OCI-LY3 (cell line): ENCODE data around the gene RNASEH1.

ENCODE experiments used
- H2AFZ ChIP-seq: fragments of 200-600, 300-600 bp; shearing (Covaris generic); 2 replicates; pipeline ENCODE4 v1.6.0; 2014; ENCODE audit warnings: antibody characterized with exemption, low read depth, low read length
- H3K27ac ChIP-seq: fragments of 200-600, 300-600 bp; sonication (generic); 2 replicates; pipeline ENCODE4 v1.5.1; 2014; ENCODE audit warnings: mild to moderate bottlenecking, low read length, moderate library complexity, mixed read lengths
- H3K27me3 ChIP-seq: fragments of 200-600, 300-600 bp; sonication (generic); 2 replicates; pipeline ENCODE4 v1.6.1; 2014; ENCODE audit warnings: low read depth, low read length, mixed read lengths
- H3K36me3 ChIP-seq: fragments of 200-600, 300-600 bp; sonication (generic); replicated peaks from 2 replicates; pipeline ENCODE3; 2014; ENCODE audit warnings: low read depth, low read length, mixed read lengths
- H3K4me1 ChIP-seq: fragments of 300-600, 200-600 bp; sonication (generic); 2 replicates; pipeline ENCODE4 v1.6.1; 2014; ENCODE audit warnings: low read length, mixed read lengths
- H3K4me2 ChIP-seq: fragments of 200-600, 300-600 bp; sonication (generic); 2 replicates; pipeline ENCODE4 v1.6.1; 2014; ENCODE audit warnings: low read length, mixed read lengths
- H3K4me3 ChIP-seq: fragments of 300-600, 200-600 bp; sonication (generic); 2 replicates; pipeline ENCODE4 v1.5.1; 2014; ENCODE audit warnings: antibody characterized with exemption, mild to moderate bottlenecking, low read length, moderate library complexity
- H3K79me2 ChIP-seq: fragments of 300-600, 200-600 bp; shearing (Covaris generic); 2 replicates; pipeline ENCODE4 v1.6.1; 2014; ENCODE audit warnings: mild to moderate bottlenecking, low read length, mixed read lengths
- H3K9ac ChIP-seq: fragments of 300-600, 200-600 bp; shearing (Covaris generic); 2 replicates; pipeline ENCODE4 v1.6.0; 2014; ENCODE audit warnings: mild to moderate bottlenecking, low read length, moderate library complexity
- H3K9me3 ChIP-seq: fragments of 200-600, 300-600 bp; shearing (Covaris generic); 2 replicates; pipeline ENCODE4 v1.6.1; 2014; ENCODE audit warnings: low read length, mixed read lengths; ENCODE audit not compliant: insufficient read depth
- H4K20me1 ChIP-seq: fragments of 200-600, 300-600 bp; sonication (generic); 2 replicates; pipeline ENCODE4 v1.6.1; 2016; ENCODE audit warnings: low read length, mixed read lengths; ENCODE audit not compliant: insufficient read depth
- CTCF ChIP-seq: fragments of 200-600, 300-600 bp; sonication (generic); IDR thresholded peaks from 2 replicates; pipeline ENCODE4 v1.5.1; 2014; ENCODE audit warnings: antibody characterized with exemption, low read length, low read depth
- EZH2phosphoT487 ChIP-seq: fragments of 200-600 bp; shearing (Covaris generic); IDR thresholded peaks from 2 replicates; pipeline ENCODE4 v1.6.1; 2018; ENCODE audit warnings: antibody characterized with exemption, mixed run types, low read depth

RNASEH1 gene

GRCh38 chr2:3529316-3530025 lies 28.7 kb downstream of the RNASEH1 start:
- no peaks in the 10 kb centered on the region for H3K4me1 ChIP-seq
- no peak overlapping the region for H3K27ac ChIP-seq
- no peak overlapping the region for H3K4me2 ChIP-seq
- no peaks in the 10 kb centered on the region for H4K20me1 ChIP-seq
- H3K79me2 ChIP-seq, result no peaks in the 10 kb centered on the region
- H3K9ac ChIP-seq, result no peak overlapping the region
- no peak overlapping the region for H3K4me3 ChIP-seq
- H3K9me3 ChIP-seq, result no peaks in the 10 kb centered on the region
- H3K27me3 ChIP-seq, result no peaks in the 10 kb centered on the region
- TF ChIP-seq EZH2phosphoT487, result no peak
- TF ChIP-seq CTCF, result no peak
- peaks cover 17% of the 10 kb centered on the region for H3K36me3 ChIP-seq
- H2AFZ ChIP-seq, result no peak overlapping the region

- H3K4me3 ChIP-seq, result no peak overlapping the region
- H2AFZ ChIP-seq, result no peak overlapping the region
- TF ChIP-seq EZH2phosphoT487 (no peak), CTCF (no peak)
- no peak overlapping the region for H3K4me2 ChIP-seq
- H3K79me2 ChIP-seq, result no peaks in the 10 kb centered on the region
- no peaks in the 10 kb centered on the region for H3K27me3 ChIP-seq
- H3K9ac ChIP-seq, result no peak overlapping the region
- no peak overlapping the region for H3K27ac ChIP-seq
- peaks cover 9% of the 10 kb centered on the region for H3K36me3 ChIP-seq
- H4K20me1 ChIP-seq, result no peaks in the 10 kb centered on the region
- no peaks in the 10 kb centered on the region for H3K9me3 ChIP-seq
- no peaks in the 10 kb centered on the region for H3K4me1 ChIP-seq
These were observed 30.0 kb downstream of the RNASEH1 start for GRCh38 chr2:3527886-3528785.

- peaks cover 9% of the 10 kb centered on the region for H3K36me3 ChIP-seq
- H3K9ac ChIP-seq, result no peak overlapping the region
- no peak overlapping the region for H3K27ac ChIP-seq
- H3K4me3 ChIP-seq, result no peak overlapping the region
- H3K4me1 ChIP-seq, result no peaks in the 10 kb centered on the region
- H3K27me3 ChIP-seq, result no peaks in the 10 kb centered on the region
- H3K9me3 ChIP-seq, result no peaks in the 10 kb centered on the region
- no peak overlapping the region for H3K4me2 ChIP-seq
- no peaks in the 10 kb centered on the region for H3K79me2 ChIP-seq
- H4K20me1 ChIP-seq, result no peaks in the 10 kb centered on the region
- no peak overlapping the region for H2AFZ ChIP-seq
- no peak for TF ChIP-seq EZH2phosphoT487
- no peak for TF ChIP-seq CTCF
These were observed 31.3 kb downstream of the RNASEH1 start for GRCh38 chr2:3526871-3527270.

GRCh38 chr2:3523551-3524041 lies 34.5 kb downstream of the RNASEH1 start:
- Histone ChIP-seq H3K4me3 (no peak overlapping the region), H3K4me2 (no peak overlapping the region), H3K9me3 (no peaks in the 10 kb centered on the region), H3K27me3 (no peaks in the 10 kb centered on the region), H3K36me3 (peaks cover 9% of the 10 kb centered on the region), H4K20me1 (no peaks in the 10 kb centered on the region), H2AFZ (no peak overlapping the region), H3K27ac (no peak overlapping the region), H3K9ac (no peak overlapping the region), H3K4me1 (peaks cover 9% of the 10 kb centered on the region), H3K79me2 (peaks cover 14% of the 10 kb centered on the region)
- TF ChIP-seq EZH2phosphoT487 (no peak), CTCF (no peak)
